ENCODE measurements around the gene FAM222B. TPM values are rescaled to one million over a fixed set of nuclear protein-coding genes. Genes with fewer than 3 reads are reported as not detected.

FAM222B gene
- total and polyA plus RNA-seq, 9 of the 15 experiments (the other 6 are each of a cell fraction or from before 2014, with no cell fraction given) = 4.0 to 34.6 (median 7.5) TPM

GRCh38 chr17:28865946-28866752 is 23.6 kb upstream of the FAM222B start (continued):
- TF ChIP-seq SMARCA5 (IDR thresholded peaks at IDR 0.05) (peak; percentile 76; the same call in 1 of the 2 replicates), TRIM25 (IDR thresholded peaks at IDR 0.05; ENCODE audit: borderline replicate concordance) (no peak), SAFB2 (IDR thresholded peaks at IDR 0.05; ENCODE audit: borderline replicate concordance, low read depth, low read length, severe bottlenecking) (no peak), ZNF785 (CRISPR knock-in tag; IDR thresholded peaks at IDR 0.05) (no peak), ZC3H4 (CRISPR knock-in tag; IDR thresholded peaks at IDR 0.05; ENCODE audit: borderline replicate concordance) (no peak), ZBTB12 (CRISPR knock-in tag; IDR thresholded peaks at IDR 0.05) (no peak), KLF10 (CRISPR knock-in tag; IDR thresholded peaks at IDR 0.05) (no peak), SMARCB1 (IDR thresholded peaks at IDR 0.05; ENCODE audit: insufficient read length, low read depth) (no peak), ZHX1 (conservative IDR thresholded peaks at IDR 0.05; ENCODE audit: low read length) (no peak), CBX2 (IDR thresholded peaks at IDR 0.05; ENCODE audit: insufficient read depth, low read length, poor library complexity, severe bottlenecking) (no peak), ZNF280B (CRISPR knock-in tag; IDR thresholded peaks at IDR 0.05) (no peak), NR4A1 (CRISPR knock-in tag; IDR thresholded peaks at IDR 0.05) (no peak), NR4A1 (tag; IDR thresholded peaks at IDR 0.05) (no peak), ZBTB33 (CRISPR knock-in tag; IDR thresholded peaks at IDR 0.05) (no peak), TCF7L2 (IDR thresholded peaks at IDR 0.05; ENCODE audit: low read depth, low read length) (no peak), ZKSCAN1 (IDR thresholded peaks at IDR 0.05; ENCODE audit: low read depth, low read length) (no peak), HNRNPK (IDR thresholded peaks at IDR 0.05; ENCODE audit: low read depth, low read length, poor library complexity, severe bottlenecking) (no peak), TRIM28 (IDR thresholded peaks at IDR 0.05) (no peak), SMAD2 (IDR thresholded peaks at IDR 0.05; ENCODE audit: low read depth, low read length) (no peak)

All from K562 (cell line).